Measurements from ENCODE around the gene BSCL2.
"Not testable (repeated sequence)": the region's sequence is repeated elsewhere in the genome, so short reads cannot be mapped to it uniquely, and the experiment has no call there.

The BSCL2 gene

GRCh38 chr11:62656796-62657429 is 50.3 kb downstream of the BSCL2 start:
- no peak for DNase-seq (ENCODE audit: low read depth in 2 of 2)

GRCh38 chr11:62654297-62654696 is 52.9 kb downstream of the BSCL2 start:
- DNase-seq (ENCODE audit: low read depth in 2 of 2), result no peak

DNA sequence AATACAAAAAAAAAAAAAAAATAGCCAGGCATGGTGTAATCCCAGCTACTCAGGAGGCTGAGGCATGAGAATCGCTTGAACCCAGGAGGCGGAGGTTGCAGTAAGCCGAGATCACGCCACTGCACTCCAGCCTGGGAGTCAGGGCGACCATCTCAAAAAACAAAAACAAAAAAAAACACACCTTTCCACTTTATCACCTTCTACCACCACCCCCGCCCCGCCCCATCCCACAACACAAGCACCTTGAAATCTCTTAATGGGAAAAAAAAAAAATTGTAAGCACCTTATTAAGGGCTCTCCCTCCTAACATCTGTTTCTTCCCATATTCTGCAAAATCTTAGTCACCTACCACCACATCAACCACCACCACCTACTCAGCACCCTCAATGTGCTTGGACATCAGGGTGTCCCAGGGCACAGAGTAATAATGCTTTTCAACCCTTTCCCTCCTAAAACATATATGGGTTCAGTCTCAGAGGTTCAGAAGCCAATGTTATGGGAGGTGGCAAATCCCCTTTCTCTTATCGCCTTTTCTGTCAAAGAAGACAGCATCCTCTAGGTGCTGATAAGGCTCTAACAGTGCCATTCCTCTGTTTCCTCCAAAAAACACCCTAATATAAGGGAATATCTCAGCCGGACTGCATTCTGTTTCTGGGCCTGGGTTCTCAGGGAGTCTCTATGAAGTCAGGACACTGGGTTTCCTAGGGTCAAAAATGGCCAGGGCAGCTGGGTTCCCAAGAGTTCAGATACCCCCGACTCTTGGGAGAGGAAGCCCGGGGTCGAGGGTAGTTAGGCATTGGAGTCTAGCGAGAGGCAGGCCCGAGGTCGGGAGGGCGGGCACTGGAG is 54.8 kb downstream of the BSCL2 start:
- DNase-seq (ENCODE audit: low read depth in 2 of 2), result no peak

- not testable (repeated sequence) for DNase-seq (ENCODE audit: low read depth in 2 of 2)
Measured at GRCh38 chr11:62650283-62650682, 56.9 kb downstream of the BSCL2 start.

DNA sequence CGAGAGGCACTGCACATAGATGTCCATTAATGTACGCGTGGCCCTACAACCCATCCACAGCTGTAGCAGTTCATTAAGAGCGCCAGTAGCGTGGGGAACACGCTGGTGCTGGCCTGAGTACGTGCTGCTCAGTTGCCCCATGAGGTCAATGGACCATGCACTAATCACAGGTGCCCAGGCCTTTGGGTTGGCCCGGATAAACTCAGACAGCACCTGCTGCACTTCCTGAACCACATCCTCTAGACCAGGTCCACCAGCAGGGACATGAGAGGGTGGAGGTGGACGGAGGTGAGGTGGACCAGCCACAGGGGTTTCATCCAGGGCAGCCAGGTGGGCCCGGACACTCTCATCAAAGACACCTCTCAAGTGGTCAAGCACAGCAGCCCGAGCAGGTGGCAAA is 57.7 kb downstream of the BSCL2 start:
- DNase-seq (ENCODE audit: low read depth in 2 of 2), result no peak

GRCh38 chr11:62648967-62649364 is 58.3 kb downstream of the BSCL2 start:
- DNase-seq (ENCODE audit: low read depth in 2 of 2), result no peak

DNA sequence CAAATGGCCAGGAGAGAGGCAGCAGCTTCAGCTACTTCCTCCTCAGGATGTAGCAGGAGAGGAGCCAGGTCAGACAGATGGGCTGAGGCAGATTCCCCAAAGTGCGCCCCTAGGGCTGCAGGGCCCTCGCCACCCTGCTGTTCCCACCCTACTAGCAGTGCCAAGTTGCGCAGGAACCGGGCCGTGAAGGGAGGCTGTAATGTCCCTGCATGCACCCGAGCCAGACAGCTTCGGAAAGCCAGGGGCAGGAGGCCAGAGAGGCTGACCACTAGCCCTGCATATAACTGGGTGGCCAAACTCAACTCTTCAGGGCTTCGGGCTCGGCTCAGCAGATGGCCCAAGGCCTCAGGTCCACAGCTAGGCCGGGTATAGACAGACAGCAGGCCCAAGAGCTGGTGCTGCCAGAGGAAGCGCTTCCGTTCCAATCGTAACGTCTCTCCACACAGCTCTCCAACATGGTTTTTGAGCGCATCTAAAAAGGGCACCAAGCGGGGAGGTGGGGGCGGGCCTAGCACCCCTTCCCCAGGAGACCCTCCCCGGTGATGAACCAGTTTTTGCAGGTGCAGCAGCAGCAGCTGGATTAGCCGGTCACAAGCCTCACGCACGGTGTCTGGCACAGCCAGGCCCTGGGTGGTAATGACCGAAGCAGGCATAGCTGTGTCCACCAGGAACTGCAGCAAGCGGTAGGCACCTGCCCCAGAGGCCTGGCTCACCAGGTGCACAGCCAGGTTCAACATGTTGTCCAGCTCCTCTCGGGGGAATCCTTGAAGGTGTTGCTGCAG is 58.8 kb downstream of the BSCL2 start:
- no peak for DNase-seq (ENCODE audit: low read depth in 2 of 2)

GRCh38 chr11:62647609-62648005 is 59.6 kb downstream of the BSCL2 start:
- no peak for DNase-seq (ENCODE audit: low read depth in 2 of 2)

- DNase-seq (ENCODE audit: low read depth in 2 of 2), result no peak
Measured at GRCh38 chr11:62646825-62647608, 60.2 kb downstream of the BSCL2 start.

GRCh38 chr11:62645946-62646824 is 61.0 kb downstream of the BSCL2 start, which contains the start of gene GANAB:
Gene GANAB, minus strand, starts transcription at chr11:62646613. Its CDS starts 14 bp downstream, at chr11:62646599.
- DNase-seq (ENCODE audit: low read depth in 2 of 2), result peak; percentile 99

DNA sequence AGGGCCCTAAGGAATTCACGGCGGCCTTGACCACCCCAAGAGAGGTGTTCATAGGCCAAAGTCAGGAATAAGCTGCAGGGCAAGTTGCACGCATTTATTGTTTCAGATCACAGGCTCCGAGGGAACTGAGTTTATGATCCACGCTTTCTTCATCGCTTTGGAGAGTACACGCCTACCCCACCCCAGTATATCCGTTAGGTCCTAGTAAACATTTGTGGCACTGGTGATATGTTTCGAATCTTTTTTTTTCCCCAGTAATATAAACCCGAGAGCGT is 61.6 kb downstream of the BSCL2 start:
- DNase-seq (ENCODE audit: low read depth in 2 of 2), result no peak

DNA sequence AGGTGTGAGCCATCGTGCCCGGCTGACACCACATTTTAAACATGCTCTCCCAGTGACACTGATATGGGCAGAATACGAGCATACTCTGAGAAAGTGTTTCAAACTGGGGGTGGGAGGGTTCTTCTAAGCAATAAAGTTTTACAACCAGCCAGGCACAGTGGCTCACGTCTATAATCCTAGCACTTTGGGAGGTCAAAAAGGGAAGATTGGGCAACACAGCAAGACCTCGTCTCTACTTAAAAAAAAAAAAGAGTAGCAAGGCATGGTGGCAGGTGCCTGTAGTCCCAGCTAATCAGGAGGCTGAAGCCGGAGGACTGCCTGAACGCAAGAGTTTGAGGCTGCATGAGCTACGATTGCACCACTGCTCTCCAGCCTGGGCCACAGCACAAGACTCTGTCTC is 63.0 kb downstream of the BSCL2 start:
- no peak for DNase-seq (ENCODE audit: low read depth in 2 of 2)

Measured in stimulated activated CD8-positive, alpha-beta memory T cell treated with anti-CD3 and anti-CD28 coated beads, Interleukin-15, amount 100 ng/mL, for 48 hours (primary cell).